GDM1 (cell line): ENCODE measurements around the gene RCAN2.

Experiments
- DNase-seq: peaks from one replicate; lab custom pipeline; 2025; lab: John Stamatoyannopoulos, UW

The RCAN2 gene

DNA sequence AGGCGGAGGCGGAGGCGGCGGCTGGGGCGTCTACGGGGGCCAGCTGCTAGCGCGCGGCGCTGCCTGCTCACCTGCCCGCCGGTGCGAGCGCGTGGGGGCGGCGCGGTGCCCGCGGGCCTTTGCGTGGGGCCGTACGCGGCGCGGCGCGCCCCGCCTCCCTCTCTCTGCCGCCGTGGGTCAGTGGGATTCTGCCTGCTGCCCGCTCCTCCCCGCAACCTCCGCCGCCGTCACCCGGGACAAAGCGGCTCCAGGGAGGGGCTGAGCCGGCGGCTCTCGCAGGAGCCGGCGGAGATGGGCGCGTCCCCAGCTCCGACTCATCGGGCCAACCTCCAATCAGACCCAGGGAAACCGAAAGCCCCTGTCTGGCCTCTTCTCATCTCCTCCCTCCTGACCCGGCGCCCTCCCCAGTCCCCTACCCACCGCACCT lies at the start of gene RCAN2:
Gene RCAN2, minus strand, starts transcription at position 249 of the 427 bp plus-strand sequence.
- no peak for DNase-seq

DNA sequence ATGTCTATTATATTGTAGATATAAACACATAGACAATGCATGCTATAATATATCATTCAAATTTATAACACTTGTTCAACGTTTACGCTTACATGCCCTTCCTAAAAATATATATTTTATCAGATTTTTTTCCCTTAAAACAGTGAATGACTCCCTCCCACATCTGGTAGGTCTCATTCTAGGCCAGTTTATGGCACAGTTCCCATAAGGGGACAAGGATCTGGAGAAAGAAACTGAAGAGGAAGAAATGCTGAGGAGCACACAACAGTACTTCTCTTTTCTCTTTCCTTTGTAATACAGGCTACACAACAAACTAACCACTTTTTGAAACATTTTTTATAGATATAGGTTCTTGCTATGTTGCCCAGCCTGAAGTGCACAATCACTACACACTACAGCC lies 48.6 kb upstream of the RCAN2 start:
- DNase-seq, result no peak

DNA sequence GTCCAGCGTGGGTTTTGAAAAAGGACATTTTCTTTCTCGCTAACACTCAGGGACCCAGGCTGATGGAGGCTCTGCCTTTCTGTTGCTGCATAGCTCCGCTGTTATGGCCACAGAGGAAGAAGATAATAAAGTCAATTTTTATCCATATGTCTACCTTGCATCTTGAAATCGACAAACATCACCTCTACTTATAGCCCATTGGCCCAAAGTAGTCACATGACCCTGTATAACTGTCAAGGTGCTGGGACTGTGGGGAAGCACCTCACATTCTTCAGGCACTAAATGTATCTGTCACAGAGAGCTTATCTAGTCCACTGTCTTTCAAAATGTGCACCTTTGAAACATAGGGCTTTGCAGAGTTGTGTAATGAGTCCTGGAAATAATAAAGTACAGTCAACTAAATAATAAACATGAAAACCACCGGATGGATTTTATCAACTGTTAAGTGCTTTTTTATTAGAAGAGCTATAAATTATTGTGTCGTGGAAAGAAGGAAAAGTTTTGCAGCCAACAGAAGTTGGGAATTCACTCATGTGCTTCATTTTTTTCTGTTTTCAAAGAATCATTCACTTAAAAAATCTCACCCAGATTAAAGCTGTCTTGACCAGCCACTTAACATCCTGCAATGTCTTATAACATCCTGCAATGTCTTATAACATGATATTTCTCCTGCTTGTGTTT lies 47.7 kb upstream of the RCAN2 start:
- DNase-seq, result no peak

DNA sequence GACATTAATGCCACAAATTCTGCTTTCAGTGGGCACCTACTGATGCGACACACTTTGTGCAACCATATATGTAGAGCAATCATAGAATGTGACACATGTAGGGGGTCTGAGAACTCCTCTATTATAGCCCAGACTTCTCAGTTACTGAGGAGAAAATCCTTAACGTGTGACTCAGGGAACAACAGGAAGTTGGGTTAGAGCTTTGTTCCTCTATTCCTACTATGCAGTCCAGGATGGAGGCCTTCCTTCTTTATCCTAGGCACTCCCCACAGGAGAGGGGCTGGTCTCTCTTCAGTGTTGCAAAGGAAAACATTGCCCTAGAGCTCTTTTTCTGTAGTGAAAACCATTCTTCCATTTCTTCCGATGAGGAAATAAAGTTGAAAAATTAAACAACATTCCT lies 39.6 kb upstream of the RCAN2 start:
- no peak for DNase-seq

DNA sequence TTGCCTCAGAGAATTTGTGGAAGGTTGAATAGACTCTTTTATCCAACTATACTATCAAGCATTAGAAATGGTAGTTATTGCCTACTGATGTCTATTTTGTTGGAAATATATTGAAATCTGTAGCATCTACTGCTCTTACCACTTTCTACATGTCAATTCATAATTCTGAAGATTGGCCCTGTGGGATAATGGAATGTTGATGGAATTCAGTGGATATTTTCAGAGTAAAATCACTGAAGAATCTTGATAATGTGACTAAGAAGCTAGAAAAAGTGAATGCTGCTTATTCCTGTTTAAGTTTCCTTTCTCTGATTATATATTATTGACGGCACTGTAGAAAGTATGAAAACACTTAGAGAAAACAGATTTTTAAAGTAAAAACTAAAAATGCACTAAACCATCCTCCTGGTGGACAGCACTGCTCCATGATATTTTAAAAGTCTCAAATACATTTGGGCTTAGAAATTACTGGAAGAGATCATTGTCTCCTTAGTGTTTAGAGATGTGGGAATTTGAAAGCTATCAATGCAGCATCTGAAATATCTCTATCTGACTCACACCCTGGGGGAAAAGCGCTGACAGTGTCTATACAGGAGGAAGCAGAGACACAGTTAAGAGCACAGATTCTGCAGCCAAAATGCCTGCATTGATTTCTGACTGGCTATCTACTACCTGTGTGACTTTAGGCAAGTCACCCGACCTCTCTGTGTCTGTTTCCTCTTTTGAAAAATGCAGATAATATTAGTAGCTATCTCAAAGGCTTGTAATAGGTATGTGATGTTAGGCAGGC lies 37.9 kb upstream of the RCAN2 start:
- no peak for DNase-seq

DNA sequence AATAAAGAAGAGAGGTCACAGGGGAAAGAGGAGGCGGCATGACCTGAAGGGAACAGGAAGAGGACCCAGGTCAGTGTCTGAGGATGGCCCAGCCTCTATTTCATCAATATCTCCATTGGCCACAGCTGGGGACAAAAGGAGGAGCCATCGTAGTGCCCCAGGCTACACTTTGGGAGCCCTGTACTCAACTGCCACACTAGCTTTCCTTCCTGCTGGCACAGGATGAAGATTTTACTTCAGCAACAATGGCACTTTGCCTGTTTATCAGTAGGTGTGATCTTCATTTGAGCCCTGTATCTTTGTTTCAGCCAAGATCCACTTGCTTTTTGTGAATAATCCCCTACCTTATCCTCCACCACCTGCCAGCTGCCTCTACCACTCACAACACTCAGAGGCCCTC lies 35.4 kb upstream of the RCAN2 start:
- no peak for DNase-seq

DNA sequence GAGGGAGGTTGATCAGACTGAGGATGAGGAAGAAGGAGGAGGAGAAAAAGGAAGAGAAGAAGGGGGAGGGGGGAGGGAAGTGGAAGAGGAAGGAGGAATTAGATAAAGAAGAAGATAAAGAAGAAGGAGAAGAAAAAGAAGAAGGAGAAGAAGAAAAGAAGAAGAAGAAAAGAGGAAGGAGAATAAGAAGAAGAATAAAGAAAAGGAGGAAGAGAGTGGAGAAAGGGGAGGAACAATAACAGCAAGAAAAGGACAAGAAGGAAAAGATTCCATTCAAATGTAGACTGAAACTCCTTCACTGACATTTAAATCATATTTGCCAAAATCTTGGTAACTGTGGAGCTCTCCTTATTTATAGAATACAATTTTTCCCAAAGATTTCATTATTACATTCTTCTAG lies 34.3 kb upstream of the RCAN2 start:
- DNase-seq, result no peak

DNA sequence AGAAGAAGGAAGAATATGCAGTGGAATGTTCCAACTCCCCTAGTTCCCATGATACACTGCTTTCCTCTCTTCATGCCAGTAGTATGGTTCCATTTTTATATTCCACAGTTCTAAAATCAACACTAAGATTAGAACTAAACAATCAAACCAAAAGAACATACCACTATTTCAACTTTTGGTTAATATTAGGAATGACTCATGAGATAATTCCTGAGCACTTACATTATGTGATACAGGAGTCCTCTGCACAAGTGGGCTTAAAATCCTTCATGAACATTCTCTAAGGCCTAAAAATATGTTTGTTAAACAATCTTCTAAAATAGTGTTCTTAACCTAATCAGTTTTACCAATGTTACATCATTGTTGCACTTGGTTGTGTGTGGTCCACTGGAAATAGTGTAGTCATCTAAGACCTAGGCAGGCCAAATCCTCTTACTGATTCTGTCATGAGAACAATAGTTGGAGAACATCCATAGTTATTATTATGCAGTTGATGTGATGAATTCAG lies 30.3 kb upstream of the RCAN2 start:
- DNase-seq, result no peak

DNA sequence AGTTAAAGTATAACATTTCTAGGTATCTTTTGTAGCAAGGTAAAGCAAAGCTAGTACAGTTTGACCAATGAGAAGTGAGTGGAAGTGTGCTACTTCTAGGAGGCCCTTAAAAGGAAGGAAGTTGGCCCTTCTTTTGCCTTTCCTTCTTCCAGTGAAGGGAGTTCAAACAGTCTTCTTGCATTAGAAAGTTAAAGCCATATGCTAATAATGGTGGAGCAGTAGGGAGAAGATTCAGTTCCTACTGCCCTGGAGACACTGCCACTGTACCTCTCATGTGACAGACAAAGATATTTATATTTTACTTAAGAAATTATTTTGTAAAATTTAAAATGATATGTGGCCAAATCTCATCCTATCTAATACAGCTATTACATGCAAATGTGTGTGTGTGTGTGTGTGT lies 26.0 kb upstream of the RCAN2 start:
- no peak for DNase-seq

DNA sequence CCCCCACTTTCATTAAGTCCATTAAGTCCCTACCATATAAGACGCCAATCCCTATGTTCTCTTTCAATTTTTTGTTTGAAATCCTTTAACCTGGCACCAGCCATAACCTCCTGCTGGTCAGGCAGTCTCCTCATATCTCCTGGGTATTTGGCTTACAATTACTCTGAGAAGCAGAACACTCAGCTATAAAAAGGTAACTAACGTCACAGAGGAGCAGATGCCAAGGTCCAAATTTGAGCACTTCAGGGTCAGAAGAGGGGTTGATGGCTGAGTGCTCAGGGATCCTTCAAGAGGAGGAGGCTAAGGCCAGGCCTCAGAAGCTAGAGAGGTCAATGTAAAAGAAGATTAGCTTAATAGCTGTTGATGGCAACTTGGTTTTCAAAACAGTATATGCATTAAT lies 22.3 kb upstream of the RCAN2 start:
- no peak for DNase-seq

DNA sequence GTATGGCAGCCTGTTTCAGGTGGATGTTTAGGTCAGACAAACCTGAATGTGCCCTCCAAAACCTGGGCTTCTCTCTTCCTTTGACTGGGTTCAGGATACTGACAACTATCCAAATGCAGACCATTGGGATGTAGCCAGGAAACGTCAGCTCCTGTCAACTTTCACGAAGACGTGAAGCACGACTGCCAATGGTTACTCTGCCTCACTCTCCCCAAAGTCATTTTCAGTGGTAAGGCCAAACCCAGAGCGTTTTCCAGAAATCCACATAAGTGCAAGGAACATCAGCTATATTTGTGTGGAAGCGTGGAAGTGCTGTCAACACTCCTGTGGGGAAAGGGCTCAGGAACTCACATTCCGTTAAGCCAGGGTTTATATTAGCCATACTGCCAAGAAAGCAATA lies 20.1 kb upstream of the RCAN2 start:
- DNase-seq, result no peak

DNA sequence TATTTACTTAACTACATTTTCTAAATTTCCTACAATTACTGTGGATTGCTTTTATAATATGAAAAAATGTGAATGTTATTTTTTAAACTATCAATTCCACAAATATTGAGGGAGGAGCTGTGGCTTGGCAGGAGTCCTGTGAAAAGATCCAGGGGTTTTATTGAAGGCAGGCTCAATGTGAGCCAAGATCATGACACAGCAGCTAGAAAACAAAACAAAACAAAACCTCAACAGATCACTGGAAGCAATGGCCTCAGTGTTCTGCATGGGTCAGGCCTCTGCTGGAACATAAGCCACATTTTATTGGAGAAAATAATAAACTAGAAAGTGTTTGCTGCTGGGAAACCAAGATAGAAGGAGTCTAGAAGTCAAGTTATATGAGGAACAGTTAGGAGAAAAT lies 19.4 kb upstream of the RCAN2 start:
- no peak for DNase-seq

DNA sequence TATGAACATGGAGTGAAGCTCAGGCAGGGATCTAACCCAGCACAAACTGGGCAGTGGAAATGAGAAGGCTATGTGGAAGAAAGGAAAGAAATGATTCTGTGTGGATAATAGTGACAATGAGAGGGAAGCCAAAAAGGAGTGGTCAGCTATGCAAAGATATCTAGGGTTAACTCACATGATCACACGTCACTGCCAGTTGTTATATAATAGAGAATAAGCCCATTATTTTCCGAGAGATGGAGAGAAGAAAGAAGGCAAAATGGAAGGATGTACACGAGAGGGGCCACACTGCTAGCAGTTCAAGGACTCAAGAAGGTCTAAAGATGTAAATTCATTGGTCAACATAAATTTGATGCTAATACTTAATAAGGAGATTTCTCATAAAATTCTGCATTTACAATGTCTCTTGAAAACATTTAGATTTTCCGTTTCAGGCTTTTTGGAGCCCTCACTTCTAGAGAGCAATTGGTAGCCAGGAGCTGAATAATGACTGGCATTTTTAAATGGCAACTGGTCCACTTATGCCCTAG lies 18.8 kb upstream of the RCAN2 start:
- no peak for DNase-seq

DNA sequence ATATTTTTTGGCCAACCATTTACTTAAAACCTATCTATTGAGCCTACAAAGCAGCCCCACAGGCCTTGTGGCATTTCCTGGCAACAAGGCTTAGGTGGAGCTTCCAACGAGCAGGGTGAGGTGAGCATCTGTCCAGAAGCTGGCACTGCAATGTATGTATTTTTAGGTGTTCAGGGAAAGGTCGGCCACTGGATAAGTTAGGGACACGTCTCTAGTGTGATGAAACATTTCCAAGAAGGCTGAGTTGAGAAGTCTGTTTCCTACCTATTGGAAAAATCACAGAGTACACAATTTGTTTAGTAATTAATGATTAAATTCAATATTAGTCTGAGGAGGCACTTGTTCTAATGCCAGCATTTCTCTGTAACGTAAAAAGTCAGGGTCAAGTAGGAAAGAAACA lies 17.8 kb upstream of the RCAN2 start:
- DNase-seq, result no peak

DNA sequence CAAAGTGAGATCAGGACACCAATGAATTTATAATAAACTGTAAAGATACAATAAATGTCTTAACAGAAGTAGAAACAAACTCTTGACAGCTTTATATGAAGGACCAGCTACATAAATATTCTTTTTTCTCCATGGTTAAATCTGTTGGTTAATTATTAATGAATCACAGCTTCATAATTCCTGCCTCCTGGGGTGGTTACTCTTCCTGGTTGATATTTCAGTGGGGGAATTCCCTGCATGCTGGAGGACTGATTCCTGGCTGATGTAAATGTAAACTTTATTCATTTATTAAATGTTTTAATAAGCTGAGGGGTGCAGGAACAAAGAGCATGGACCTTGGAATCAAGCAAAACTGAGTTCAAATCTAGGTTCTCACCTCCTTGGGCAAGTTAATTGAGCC lies 16.2 kb upstream of the RCAN2 start:
- DNase-seq, result no peak

DNA sequence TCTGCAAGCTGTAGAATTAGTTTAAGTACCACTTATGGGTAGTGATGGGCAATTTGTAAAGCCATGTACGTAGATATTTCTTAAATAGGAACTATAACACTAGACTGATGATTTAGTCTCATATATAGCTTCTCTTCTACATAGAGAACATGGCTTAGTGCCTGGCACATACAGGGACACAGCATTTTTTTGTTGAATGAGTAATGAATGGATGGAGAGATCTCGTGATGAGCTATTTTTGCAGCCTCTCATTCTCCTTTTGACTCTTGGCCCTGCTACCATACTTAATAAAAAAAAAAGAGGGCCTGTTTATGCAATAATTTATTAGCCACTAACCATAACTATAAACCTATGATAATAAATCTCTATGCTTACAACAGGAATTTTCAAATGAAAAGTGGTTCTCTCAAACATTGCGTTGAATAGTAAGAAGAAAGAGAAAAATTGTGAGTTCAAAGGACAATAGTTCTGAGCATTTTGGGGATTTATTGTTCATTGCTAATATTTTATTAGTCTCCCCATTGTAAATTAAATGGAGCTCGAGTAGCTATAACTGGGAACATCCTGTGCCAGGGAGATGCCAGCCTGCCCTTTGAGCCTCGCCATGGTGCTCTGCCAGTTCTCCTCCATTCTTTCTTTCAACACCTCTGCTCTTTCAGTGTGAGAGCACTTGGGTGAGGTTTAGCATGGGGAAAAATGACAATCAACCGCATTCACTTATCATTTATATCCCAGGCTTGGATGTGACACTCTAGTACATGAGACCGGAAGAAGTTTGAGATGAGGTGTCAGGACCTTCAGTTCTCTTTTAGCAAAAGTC lies 14.7 kb upstream of the RCAN2 start:
- DNase-seq, result no peak

DNA sequence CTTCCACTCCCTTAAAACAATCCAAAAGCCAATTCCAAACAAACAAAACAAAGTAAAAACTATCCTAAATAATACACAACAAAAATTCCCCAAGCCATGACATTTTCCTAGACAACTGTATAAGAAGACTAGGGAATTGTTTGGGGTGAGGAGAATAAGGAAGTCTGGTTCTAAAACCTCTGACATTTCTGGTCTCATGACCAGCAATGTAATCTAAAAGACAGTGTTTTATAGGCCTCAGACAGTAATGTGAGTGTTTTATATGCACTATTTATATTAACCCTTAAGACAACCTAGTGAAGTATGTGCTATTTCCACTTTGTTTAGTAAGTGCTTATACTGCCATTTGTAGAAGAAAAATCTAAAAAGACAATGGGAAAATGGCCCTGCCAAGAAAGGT lies 13.0 kb upstream of the RCAN2 start:
- no peak for DNase-seq

DNA sequence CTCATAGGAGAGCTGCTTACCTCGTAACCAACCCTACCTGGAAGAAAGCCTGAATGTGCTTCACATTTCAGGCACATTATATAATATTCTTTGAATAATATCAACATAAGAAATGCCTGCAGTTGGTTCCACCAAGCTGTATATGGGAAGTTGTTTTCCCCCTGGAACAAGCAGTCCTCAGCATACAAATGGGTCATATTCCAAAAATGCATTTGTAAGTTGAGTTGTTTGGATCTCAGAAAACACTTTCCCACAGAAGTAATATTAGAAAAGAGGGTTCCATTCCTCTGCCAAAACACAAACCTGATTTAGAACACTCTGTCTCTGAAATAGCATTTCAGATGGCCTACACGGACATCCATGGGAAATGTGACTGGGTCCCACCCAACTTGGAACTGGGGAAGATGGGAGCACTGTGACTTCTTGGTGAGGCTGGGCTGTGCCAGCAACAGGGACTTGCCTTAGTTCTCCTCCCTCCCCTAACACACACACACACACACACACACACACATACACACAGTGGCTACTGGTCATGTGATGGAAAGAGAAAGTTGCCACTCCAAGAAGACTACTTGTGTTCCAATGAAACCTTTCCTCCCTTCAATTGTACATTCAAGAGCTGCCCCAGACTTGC lies 11.4 kb upstream of the RCAN2 start:
- no peak for DNase-seq

DNA sequence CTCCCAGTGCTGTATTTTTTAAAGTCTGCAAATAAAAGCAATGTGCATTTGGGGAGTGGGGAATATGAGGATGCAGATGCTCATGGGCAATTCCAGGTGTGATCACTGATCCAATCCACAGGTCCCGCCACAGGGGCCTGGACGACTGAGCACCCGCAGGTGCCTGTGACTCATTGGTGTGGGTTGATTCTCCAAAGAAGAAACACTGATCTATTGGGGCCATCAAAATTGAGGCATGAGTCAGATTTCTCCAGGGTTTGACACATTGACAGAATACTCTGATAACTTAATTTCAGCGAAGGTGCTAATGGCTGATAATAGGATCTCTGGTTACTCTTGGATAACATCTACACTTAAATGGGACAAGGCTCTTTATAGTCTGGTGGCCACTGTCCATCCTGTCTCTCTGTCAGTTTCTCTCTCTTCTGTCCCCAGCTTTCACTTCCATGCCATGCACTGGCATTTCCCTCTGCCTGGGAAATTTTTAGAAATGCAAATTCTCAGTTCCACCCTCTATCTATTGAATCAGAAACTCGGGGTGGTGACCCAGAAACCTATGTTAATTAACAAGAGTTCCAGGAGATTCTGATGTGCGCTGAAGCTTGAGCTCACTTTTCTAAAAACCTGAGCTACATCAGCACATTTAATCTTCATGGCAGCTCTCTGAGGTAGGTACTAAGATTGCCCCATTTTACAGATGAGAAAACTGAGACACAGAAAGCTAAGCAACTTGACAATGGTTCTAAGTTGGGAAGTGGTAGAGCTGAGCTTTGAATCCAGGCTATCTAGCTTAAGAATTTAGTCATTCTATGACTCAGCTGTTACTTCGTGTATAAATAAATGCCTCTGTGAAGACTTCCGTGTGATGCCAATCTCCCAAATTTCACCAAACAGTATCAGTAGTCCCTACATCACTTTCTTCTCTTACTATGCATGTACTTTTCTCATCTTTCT lies 10.2 kb upstream of the RCAN2 start:
- DNase-seq, result no peak

DNA sequence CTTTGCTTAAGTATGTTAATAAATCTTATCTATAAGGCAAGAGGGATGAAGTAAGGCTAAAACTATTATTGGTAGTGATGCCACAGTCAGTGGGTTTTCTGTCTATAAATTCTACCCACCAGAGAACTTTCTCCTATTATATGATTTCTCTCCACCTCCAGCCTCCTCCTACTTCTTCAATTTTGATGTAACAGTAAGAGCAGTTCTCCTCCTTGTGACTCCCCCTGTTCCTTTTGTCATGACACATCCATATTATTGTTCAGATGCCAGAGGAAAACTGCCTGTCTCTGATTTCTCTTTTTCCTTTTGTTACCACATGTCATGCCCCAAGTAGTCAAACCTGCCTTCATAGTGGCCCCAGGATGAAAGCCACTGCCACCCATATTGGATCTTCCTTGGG lies 9.1 kb upstream of the RCAN2 start:
- no peak for DNase-seq
